NCI-H1092 treated with DMSO at 0.1 percent for 48 hours (cell line): ENCODE data around the gene SCEL.
"Not testable (repeated sequence)": the region's sequence is repeated elsewhere in the genome, so short reads cannot be mapped to it uniquely, and the experiment has no call there.

ENCODE experiments used
- DNase-seq: peaks from one replicate; lab custom pipeline; 2025; lab: John Stamatoyannopoulos, UW

Gene SCEL

DNA sequence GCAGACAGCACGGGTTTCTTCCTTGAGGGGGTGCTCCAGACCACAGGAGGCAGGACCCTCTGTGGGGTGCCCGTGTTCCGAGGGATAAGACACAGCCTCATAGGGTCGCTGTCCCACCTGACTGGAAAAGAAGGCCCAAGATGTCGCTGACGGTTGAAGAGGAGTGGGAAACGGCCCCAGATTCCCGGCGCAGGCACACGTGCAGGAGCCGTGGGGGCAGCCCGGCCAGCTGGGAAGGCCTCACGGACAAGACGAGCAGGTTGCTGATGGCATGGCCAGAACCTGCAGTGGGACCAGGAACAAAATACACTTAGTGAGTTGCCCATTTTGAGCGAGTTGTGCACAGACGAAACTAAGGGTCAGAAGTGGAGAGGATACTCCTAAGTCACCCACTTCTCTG lies 126.8 kb downstream of the SCEL start:
- not testable (repeated sequence) for DNase-seq

DNA sequence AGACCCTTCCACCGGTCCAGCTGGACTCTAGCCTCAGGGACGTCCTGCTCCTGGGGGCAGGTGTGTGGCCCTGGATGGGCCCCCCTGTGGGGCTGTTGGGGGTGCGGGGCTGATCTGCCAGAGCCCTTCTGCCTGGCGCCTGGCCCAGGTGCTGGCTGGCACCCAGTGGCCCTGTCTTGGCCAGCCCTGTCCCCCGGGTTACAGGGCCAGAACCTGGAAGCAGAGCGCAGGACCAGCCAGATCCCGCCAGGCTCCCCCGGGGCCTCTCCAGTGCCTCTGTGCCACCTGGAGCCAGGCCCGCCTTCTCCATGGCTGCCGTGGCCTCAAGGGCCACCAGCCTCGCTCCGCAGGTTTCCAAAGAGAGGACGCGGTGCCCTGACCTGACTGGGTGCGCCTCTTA lies 127.3 kb downstream of the SCEL start:
- not testable (repeated sequence) for DNase-seq

DNA sequence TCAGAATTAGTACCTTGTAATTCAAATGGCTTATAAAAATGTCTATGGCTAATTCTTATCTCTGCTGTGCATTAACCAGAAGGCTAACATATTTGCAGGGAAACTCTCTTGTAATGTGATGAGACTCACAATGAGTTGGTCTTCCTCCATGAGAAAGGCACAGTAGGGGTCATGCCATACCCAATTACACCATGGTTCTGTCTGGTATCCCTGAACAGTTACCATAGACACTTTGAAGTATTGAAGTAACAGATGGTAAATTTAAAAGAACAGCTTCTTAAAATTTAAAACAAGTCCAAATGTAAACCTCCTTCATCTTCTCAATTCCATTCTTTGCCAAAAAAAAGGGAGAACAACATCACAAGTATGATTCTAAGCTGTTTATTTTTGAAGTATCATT lies 139.3 kb downstream of the SCEL start:
- DNase-seq = no peak

DNA sequence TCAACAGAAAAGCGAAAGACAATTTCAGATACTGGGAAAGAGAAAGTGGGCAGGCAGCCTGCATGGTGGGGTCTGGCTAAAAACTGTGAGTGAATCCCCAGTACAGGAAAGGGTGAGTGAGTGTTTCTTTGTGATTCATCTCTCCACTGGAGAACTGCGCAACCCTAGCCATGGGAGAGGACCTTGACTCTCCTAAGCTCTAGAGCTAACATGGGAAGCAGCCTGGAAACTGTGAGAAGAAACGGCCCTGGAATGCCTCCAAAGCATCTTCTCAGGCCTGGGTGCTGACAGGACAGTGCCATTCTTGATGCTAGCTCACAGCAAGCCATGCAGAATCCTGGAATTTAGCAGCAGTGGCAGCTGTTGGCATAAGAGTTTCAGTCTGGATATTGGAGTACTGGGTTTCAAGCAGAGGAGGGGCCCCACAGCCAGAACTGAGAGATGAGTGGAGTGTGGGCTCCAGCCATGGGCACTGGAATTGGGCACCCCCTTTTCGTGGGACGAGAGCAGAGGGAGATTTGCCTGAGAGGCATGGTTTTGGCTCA lies 143.3 kb downstream of the SCEL start:
- no peak for DNase-seq

DNA sequence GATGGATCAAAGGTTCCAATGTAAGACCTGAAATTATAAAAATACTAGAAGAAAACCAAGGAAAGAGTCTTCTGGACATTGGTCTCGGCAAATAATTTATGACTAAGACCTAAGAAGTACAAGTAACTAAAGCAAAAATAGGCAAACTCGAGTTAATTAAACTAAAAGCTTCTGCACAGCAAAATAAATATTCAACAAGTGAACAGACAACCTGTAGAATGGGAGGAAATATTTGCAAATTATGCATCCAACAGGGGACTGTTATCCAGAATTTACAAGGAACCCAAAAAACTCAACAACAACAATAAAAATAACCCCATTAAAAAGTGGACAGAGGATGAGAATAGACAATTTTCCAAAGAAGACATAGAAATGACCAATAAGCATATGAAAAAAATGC lies 152.3 kb downstream of the SCEL start:
- DNase-seq = no peak

DNA sequence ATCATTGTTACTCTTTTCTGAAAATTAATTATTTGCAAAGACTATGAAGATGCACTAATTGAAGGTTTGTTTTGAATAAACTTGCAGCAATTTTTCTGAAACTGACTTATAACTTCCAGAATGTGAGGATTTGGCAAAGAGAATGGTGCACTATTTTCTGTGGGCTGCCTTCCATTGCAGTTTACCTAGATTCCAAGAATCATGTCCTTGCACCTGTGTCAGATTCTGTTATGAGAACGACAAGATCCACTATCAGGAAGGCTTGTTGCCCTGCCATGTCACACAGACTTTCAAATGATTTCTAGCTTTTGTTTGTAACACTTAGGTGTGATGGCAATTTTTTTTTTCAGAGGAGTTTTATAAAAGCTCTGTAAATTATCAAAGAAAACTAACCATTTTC lies 156.4 kb downstream of the SCEL start:
- DNase-seq = no peak

DNA sequence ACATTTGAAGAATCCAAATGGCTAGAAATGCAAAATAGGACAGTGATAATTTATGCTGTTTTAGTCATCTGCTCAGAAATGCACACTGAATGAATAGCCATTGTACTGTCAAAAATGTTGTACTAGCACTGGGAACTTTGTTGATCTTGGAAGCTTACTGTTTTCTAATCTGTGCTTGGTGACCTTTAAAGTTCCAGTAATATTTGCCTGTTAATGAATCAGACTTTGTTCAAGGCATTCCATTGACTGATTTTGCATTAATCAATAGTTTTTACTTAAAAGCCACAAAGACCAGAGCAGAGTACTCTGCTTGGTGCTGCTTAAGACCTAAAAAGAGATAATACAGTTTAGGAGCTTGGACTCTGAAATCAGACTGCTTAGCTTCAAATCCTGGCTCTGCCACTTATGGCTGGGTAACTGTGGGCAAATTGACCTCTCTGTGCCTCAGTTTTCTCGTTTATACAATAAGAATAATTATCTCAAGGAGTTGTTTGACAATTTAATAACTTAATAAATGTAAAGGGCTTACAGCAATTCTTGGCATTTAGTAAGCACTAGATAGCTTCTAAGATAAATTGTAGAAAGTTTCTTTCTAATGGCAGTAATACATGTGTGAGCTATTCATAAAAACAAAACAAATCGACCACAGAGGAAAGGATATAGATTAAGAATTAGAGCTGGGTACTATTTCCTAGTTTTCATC lies 157.4 kb downstream of the SCEL start:
- no peak for DNase-seq

DNA sequence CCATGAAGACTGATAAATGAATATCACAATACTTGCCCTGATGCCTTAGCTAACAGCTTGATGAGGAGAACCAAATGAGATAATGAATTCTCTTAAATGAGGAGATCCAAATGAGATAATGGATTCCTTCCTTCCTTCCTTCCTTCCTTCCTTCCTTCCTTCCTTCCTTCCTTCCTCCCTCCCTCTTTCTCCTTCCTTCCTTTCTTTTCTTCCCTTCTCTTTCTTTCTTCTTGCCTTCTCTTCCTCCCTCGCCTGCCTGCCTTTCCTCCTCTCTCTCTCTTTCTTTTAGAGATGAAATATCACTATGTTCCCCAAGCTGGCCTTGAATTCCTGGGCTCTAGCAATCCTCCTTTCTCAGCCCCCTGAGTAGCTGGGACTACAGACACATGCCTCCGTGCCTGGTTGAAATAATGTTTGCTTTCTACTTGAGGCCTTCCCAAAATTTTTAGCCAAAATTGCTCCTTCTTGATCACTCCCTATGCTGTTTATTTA lies 158.0 kb downstream of the SCEL start:
- no peak for DNase-seq
